GM18526 (cell line): ENCODE data around the gene IL3.

Experiments
- POLR2A ChIP-seq: IDR thresholded peaks from 3 replicates; pipeline ENCODE4 v1.6.1; 2011; ENCODE audit not compliant: insufficient read length; ENCODE audit errors: extremely low read depth

The IL3 gene

DNA sequence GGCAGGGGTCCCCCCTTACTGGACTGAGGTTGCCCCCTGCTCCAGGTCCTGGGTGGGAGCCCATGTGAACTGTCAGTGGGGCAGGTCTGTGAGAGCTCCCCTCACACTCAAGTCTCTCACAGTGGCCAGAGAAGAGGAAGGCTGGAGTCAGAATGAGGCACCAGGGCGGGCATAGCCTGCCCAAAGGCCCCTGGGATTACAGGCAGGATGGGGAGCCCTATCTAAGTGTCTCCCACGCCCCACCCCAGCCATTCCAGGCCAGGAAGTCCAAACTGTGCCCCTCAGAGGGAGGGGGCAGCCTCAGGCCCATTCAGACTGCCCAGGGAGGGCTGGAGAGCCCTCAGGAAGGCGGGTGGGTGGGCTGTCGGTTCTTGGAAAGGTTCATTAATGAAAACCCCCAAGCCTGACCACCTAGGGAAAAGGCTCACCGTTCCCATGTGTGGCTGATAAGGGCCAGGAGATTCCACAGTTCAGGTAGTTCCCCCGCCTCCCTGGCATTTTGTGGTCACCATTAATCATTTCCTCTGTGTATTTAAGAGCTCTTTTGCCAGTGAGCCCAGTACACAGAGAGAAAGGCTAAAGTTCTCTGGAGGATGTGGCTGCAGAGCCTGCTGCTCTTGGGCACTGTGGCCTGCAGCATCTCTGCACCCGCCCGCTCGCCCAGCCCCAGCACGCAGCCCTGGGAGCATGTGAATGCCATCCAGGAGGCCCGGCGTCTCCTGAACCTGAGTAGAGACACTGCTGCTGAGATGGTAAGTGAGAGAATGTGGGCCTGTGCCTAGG is 13.0 kb downstream of the IL3 start, which contains the start of gene CSF2:
Gene CSF2, plus strand, starts transcription at position 559 of the 783 bp plus-strand sequence. Its CDS starts 35 bp downstream, at position 594.
- no peak for TF ChIP-seq POLR2A

DNA sequence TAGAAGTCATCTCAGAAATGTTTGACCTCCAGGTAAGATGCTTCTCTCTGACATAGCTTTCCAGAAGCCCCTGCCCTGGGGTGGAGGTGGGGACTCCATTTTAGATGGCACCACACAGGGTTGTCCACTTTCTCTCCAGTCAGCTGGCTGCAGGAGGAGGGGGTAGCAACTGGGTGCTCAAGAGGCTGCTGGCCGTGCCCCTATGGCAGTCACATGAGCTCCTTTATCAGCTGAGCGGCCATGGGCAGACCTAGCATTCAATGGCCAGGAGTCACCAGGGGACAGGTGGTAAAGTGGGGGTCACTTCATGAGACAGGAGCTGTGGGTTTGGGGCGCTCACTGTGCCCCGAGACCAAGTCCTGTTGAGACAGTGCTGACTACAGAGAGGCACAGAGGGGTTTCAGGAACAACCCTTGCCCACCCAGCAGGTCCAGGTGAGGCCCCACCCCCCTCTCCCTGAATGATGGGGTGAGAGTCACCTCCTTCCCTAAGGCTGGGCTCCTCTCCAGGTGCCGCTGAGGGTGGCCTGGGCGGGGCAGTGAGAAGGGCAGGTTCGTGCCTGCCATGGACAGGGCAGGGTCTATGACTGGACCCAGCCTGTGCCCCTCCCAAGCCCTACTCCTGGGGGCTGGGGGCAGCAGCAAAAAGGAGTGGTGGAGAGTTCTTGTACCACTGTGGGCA is 13.8 kb downstream of the IL3 start:
- TF ChIP-seq POLR2A, result no peak

DNA sequence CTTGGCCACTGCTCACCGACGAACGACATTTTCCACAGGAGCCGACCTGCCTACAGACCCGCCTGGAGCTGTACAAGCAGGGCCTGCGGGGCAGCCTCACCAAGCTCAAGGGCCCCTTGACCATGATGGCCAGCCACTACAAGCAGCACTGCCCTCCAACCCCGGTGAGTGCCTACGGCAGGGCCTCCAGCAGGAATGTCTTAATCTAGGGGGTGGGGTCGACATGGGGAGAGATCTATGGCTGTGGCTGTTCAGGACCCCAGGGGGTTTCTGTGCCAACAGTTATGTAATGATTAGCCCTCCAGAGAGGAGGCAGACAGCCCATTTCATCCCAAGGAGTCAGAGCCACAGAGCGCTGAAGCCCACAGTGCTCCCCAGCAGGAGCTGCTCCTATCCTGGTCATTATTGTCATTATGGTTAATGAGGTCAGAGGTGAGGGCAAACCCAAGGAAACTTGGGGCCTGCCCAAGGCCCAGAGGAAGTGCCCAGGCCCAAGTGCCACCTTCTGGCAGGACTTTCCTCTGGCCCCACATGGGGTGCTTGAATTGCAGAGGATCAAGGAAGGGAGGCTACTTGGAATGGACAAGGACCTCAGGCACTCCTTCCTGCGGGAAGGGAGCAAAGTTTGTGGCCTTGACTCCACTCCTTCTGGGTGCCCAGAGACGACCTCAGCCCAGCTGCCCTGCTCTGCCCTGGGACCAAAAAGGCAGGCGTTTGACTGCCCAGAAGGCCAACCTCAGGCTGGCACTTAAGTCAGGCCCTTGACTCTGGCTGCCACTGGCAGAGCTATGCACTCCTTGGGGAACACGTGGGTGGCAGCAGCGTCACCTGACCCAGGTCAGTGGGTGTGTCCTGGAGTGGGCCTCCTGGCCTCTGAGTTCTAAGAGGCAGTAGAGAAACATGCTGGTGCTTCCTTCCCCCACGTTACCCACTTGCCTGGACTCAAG is 14.6 kb downstream of the IL3 start:
- no peak for TF ChIP-seq POLR2A

DNA sequence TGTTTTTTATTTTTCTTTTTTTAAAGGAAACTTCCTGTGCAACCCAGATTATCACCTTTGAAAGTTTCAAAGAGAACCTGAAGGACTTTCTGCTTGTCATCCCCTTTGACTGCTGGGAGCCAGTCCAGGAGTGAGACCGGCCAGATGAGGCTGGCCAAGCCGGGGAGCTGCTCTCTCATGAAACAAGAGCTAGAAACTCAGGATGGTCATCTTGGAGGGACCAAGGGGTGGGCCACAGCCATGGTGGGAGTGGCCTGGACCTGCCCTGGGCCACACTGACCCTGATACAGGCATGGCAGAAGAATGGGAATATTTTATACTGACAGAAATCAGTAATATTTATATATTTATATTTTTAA is 15.2 kb downstream of the IL3 start:
- TF ChIP-seq POLR2A, result no peak

DNA sequence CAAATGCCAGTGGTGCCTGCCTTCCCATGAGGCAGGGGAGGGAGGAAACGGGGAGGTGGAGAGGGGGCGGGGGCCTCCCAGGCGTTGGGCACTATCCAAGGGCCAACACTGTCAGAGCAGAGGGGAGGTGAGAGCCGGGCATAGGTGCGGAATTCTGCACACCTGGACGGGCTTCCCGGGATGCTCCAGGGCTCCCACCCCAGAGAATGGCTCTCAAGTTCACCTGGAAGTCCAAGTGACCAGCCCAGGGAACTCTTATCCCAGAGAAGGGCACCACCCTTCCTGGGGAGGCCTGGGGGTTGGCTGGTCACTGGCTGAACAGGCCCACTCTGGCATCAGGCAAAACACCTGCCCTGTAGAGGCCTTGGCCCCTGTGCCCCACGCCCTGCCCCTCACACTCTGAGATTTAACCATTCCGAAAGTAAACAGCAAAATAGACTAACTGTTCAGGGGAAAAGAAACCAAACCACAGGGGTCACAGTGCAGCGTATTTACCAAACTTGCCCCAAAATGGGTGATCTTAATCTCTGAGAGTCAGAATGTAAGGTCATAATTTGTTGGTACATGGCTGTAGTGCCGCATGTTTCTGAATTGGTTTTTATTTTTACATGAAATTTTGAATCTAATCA is 15.9 kb downstream of the IL3 start:
- no peak for TF ChIP-seq POLR2A

DNA sequence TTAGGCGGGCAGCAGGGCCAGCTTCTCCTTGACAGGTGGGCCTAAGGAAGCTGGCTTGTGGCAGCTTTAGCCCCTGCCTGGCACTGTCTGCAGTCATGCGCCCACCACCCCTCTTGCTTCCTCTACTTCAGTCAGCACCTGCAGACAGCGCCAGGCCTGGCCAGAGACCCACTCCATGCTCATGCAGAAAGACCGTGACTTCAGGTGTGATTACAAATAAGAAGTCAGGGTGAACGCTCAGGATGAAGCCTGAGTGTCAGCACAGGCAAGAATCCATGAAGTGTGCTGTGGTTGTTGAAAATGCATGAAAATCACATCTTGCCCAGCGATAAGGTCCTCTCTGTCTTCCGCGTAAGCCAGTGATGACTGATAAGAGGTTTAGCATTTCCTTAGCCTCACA is 16.5 kb downstream of the IL3 start:
- no peak for TF ChIP-seq POLR2A

DNA sequence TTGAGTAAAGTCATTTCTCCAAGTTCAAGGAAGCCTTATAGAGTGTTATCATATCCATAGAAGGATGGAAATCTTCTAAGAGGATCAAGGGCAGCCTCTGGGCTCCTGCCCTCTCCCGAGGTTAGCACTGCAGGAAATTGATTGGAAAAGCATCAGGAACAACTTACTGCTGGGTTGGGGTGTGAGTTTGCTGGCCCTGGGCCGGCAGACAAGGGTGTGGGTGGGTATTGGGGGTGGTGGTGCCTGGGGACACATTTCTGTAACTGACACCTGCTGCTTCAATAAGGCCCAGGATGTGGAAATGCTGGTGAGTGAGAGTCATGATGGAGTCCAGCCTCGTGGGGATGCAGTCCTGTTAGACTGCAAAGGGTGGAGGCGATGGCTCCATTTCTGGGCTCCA is 18.6 kb downstream of the IL3 start:
- TF ChIP-seq POLR2A, result no peak

DNA sequence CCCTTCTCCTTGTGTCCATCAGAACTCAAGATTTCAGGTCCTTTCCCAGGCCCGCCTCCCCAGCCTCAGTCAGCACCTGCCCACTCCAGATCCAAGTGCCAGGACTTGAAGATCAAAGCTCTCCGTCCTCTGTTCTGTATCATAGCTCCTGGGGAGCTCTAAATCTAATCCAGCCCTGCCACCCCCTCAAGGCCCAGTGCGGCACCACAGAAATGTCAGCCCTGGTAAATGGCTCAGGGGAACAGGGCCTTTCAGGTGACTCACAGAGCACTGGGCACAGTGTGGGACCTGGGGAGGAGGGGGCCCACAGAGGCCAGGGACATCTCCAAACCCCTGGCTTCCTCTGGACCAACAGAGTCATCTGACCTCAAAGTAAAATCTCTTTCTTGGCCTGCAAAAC is 19.2 kb downstream of the IL3 start:
- TF ChIP-seq POLR2A, result no peak

DNA sequence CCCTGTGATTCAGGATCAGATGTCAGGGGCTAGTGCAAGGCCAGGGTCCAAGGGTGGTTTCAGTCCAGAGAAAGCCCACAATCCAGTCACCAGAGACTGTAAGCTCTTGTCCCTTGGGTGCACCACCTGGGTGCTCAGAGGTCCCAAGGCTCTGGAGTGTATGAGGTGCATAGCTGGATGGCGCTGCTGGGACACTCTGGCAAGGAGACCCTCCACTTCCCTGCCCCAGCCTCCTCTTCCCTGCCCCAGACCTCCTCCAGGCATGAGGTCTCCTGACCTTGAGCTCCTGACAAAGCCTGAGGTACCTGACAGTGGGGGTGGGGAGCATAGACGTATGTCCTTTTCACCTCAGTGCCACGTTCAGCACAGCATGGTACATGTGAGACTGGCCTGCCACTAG is 20.1 kb downstream of the IL3 start:
- TF ChIP-seq POLR2A, result no peak

DNA sequence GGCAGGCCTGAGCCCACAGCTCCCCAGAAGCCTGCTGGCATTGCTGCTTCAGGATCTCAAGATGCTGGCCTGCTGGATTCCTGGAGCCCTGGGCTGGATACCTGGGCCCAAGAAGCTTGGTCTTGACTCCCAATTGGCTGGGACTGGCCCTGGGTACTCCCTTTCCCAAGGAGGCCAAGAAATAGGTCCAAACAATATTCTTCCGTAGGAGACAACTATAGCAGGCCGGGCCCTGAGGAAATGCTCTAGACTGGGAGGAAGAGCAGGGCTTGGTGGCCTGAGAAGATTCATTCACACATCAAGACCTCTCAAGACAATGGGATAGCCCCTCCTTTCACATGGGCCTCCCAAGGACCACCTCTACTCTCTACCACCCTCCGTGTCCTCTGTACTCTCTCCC is 21.0 kb downstream of the IL3 start:
- TF ChIP-seq POLR2A, result no peak

DNA sequence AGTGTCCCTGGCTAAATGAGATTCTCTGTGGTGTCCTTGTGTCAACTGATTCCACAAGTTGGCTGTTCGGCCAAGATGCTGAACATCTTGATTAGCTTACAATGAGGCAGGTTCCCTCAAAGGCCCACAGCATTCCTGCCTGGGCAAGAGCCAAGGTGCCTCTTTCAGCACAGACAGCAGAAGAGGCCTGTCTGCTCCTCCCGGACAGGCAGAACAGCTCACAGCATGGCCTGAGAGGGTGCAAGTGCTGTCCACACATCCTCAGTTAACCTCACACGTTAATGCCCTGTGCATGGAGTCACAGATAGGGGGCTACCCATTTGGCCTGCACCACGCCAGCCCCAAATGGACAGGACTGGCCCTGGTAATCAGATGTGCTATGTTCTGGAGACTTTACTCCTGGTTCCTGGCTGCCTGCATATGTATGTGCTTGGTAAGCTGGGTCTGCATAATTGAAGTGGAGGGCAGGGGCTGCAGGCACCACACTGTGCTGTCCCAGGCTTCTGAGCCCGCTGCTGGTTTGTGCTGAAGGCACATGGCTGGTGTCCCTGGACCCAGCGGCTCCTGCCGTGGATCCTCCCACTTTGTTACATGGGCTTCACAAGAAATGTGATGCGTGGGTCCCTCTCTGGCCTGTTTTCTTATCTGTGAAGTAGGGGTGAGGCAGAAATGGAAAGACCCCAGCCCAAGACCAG is 22.0 kb downstream of the IL3 start:
- no peak for TF ChIP-seq POLR2A

DNA sequence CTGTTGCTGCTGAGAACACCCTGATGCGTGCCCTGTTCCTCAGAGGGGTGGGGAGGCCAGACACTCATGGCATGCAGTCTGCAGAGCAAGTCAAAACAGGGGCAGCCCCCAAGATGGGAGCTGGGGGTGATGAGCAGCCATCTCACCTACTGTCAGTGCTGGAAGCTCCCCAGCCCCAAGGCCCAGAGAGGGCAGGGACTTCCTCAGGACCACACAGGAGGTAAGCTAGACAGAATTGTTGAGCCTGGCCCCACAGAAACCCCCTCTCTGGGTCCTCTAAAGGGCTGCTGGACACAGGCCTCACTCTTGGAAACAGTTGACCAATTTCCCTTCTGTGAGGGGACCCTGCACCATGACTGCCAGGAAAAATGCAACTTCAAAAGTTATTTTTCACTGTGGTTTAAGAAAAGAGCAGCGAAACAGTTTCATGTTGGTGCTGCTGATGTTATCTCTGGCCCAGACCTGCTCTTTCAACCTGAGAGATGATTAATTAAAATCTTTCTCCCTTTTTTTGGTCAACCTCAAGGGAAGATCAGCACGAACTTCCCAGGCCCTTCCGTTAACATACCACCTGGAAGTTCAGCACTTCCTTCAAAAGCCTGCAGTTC is 22.7 kb downstream of the IL3 start:
- TF ChIP-seq POLR2A, result no peak

DNA sequence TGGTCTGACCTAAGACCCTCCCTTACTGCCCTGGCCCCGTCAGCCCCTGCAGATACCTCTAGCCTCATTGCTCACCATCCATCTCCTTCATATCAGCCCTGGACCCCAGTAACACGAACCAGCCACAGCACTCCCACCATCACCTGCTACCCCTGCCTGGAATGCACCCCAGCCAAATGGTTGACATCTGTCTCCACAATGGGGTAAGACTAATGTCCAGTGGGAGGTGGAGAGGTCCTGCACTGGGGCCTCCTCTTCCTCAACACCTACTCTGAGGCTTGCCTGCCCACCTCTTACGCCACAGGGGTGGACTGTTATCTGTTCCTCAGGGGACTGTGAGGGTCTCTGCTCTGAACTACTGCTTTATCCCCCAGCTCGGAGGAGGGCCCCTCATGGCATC is 25.2 kb downstream of the IL3 start:
- TF ChIP-seq POLR2A, result no peak

DNA sequence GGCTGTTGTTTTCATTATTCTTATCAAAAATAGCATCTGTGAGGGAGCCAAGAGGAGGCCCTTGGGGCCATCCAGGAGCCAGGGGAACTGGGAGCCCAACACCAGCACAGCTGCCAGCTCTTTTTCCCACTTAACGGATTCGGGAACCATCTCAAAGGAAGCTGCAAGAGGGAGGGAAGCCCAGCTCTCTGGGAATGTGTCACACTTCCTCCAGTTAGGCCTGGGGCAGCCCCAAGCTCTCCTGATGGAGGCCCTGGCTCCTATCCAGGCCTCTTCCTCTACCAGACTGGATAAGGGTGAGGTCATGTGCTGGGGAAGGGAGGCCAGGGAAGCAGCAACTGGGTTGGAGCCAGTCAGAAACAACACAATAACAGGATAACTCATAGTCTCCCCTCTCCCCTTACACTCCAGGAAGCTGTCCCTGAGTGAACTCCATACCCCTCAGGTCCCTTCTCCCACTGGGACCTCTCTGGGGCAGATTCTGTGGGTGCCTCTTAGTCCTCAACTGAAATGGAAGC is 25.9 kb downstream of the IL3 start:
- TF ChIP-seq POLR2A, result no peak

DNA sequence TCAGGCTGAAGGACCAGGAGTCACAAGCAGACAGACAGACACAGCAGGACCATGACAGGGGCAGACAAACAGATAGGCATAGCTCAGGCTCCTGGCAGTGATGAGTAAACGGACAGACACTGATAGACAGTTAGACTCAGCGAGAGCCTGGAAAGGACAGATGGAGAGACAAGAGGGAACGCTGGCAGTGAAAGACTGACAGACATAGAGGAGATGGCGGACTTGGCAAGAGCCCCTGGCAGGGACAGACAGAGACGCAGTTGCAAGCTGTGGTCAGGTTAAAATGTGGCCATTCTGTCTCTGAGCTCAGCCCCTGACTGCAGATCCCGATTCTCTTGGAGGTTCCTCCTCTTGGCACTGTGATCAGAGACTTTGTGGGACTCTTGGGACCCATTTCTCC is 26.7 kb downstream of the IL3 start:
- no peak for TF ChIP-seq POLR2A

DNA sequence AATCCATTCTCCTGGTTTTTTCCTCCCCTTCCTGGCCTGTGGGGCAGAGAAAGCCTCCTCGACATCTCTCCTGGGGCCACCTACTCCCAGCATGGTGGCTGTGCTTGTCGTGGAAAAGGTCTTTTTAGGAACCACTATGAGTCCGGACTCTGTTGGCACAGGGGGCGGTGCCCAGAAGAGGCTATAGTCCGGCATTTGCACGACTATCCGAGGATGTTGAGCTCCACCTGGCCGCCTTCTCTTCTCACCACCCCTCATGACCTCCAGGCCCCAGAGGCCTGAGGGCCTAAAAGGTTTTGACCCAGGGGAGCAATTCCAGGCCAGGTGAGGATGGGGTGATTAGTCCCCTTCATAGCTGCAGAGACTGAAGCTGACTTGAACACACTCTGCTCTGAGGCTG is 27.2 kb downstream of the IL3 start:
- TF ChIP-seq POLR2A, result no peak
